Stimulated activated CD4-positive, alpha-beta T cell treated with anti-CD3 and anti-CD28 coated beads, Interleukin-2, amount 100 ng/mL, for 4 hours (primary cell): ENCODE measurements around the gene PKM.

Source experiments
- DNase-seq: peaks from one replicate; pipeline ENCODE4 v3.0.0-alpha.2; 2020; ENCODE audit warnings: low read depth

Gene PKM

DNA sequence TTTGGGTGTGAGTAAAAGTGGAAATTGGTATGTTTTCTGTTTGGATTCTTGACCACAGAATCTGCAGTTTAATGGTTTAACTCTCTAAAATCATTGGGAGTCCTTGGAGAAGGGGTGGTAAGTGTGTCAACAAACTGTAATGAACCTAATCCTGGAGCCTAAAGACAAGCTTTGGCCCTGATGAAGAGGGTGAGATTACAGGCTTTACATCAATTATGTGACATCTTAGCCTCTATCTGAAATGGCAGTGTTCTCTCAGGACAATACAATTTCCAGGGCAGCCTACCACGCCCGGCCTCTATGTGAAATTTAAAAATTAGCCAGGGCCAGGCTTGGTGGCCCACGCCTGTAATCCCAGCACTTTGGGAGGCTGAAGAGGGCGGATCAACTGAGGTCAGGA is 4.3 kb upstream of the PKM start:
- no peak for DNase-seq

GRCh38 chr15:72233769-72234168 is 2.8 kb upstream of the PKM start:
- no peak for DNase-seq

DNA sequence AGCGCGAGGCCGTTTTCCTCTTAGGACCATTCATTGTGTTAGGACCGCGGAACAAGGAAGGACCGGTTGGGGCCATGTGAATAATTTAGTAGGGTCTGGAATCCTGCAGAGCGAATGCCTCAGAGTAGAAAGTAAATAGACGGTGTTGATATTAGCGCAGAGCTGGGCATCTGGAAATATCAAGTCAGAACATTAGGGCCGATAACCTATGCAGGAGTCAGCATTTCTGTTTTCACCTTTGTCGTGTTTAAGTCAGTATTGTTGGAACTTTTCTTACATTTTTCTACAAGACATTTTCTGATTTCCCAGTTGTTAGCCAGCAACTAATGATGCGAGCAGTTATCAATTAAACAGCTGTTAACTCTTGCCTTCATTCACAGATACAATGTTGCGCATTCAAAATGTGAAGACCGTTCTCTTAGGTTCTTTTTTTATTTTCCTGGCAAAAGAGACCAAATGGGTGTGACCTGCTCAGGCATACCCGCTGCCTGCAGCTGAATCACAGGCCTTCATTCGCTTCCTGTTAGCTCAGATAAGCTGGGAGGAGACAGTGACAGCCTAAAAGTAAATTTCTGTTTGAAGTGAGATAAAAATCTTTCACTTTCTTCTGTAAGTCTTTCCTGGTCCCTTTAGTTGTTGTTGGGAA is 966 bp upstream of the PKM start:
- peak; percentile 50 for DNase-seq

DNA sequence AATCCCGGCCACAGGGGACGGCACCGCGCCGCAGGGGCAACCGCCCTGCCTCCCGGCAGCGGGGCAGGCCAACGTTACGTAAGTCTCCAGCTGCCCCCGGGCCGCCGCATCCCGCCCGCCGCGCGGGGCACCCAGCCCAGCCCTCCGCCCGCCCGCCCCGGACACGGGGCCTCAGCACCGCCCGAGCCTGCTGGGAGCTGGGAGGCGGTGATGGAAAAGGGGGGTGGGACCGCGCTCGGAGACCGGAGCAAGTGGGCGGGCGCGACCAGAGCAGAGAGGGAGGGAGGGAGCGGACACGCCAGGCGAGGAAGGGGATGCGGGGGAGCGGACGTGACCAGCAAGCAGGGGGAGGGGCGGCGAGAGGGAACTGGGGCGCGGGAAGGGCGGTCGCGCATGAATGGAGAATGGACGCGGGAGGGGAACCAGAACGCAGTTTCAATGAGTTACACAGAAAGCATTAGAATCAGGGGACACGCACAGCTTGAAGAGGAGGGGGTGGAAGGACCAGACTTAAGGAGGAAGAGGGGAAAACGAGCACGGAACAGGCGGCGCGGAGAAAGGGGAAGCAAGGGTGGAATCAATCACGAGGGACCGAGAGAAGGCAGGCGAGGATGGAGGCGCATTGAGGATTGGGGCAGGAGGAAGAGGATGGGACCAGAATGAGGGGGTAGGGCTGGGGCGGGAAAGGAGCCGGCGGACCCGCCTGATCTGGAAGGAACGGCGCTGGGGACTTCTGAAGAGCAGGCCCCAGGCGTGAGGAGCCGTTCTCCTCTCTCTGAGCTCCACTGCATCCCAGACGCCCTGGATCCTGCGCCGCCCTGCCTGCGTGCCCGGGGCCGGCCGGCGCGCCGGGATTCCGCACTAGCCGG is 559 bp downstream of the PKM start:
- DNase-seq: peak; percentile 83

GRCh38 chr15:72229947-72230196 is 1.1 kb downstream of the PKM start:
- no peak for DNase-seq

DNA sequence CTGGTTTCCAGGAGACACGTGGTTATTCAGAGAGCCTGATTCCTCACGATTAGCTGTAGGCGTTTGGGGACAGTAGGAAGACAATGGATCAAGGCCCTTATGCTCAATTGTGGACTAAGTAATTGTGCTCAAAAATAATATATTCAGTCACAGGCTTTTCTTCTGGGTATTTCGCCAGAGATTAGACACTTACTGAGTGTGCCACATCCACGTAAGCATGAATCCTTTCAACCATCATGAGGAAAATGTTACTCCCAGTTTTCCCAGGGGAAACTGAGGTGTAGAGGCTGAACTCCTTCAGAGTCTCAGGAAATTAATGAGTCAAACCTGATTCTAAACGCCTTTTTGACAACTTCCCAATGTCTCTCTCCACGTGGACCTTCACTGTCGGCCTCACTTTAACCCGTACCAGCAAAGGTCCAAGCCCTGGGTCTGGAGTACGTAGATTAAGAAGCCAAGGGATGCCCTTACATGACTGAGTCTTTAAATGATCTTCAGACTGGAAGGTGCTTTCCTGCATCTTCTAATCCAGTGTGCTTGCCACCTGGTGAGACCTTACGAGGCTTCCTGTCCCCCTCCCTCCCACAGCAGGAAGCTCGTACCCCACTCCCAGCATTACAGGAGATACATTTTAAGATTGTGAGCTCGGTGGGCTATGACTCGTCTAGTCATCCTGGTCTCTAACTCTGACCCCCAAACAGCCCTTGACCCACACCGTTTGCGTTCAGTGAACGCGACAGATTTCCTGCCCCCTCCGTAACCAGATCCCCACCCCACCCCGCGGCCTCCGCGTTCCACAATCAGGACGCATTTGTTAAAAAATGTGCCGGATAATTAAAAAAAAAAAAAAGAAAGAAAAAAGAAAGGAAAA is 1.7 kb downstream of the PKM start:
- DNase-seq: peak; percentile 41

DNA sequence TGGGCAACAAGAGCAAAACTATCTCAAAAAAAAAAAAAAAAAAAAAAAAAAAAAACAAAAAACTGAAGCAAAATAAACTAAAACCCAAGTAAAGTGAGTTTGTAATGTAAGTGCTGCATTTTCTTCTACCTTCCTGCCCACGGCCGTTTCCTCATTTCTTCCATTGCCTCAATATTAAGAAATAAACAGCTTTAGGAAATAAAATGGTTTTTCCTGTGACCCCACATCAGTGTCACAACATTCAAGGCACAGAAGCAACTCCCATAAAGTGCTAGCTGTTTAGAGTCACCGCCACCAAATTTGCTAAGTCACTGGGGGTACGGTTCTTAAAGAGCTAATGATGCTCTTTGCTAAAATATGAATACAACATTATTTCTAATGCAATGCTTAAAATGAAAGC is 3.3 kb downstream of the PKM start:
- DNase-seq: peak; percentile 20

- peak; percentile 20 for DNase-seq
Observed at GRCh38 chr15:72227192-72227586, 3.8 kb downstream of the PKM start.

DNA sequence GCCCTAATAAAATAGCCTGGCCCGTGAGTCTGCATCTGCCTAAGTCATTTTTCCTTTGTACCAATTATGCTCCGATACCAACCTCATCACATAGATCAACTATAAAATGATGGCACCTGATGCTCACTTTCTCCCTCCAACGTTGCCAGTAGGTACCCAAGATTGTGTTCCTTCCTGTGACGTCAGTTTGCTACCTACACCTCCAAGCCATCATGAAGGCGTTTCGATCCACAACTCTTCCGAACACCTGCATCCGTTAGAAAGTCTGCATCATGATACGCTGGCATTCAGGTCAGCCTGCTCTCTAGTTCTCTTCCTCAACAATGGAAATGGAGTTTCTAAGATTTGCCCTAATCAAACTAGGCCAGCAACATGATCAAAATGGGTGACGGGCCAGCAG is 7.7 kb downstream of the PKM start:
- DNase-seq: no peak

DNA sequence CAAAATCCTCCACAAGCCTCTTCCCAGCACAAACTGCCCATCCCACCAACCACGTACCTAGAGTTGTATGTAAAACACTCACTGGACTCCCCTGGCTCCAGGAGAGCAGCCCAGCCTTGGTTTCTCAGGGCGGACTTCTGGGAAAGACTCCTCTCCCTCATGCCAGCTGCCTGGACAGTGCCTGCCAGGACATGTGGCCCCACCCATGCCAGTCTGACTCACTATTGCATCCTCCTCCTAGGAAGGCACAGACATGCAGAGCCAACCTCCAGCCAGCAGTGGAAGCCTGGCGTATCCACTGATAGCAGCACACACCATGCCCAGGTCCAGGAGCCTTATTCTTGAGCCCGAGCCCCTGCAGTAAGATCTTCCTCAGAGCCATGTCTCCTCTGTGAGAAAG is 8.6 kb downstream of the PKM start:
- no peak for DNase-seq

DNA sequence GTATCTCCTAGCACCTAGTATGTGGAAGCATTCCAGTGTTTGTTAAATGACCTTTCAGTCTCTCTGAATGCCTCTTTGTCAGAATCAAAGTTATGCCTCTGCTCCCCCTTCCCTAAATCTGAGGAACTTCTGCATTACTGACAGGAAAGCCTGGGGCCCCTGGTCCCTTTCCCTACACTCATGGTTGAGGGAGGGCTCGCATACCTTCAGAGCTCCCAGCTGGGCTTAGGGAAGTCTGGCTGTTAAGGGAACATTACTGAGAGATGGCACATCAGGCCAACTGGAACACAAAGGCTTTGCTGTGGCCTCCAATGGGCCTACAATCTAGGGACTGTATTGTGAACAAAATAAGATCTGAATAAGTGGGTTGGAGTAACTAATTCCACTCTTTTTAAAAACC is 10.3 kb downstream of the PKM start:
- no peak for DNase-seq

- DNase-seq: no peak
Observed at GRCh38 chr15:72217216-72217615, 13.8 kb downstream of the PKM start.

DNA sequence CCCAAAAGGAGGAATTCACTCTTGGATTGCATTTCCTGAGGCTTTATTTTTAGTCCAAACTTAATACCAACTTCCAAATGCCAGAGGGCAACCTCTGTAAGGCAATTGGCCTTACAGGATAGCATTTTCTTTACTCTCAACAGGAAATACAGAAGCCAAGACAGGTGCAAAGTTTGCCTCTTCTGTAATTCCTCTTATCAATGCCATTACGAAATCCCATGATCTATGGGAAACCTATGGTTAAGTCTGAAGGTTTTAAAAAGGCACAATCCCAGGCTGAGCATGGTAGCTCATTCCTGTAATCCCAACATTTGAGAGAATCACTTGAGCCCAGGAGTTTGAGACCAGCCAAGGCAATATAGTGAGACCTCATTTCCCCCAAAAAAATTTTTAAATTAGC is 14.9 kb downstream of the PKM start:
- no peak for DNase-seq

DNA sequence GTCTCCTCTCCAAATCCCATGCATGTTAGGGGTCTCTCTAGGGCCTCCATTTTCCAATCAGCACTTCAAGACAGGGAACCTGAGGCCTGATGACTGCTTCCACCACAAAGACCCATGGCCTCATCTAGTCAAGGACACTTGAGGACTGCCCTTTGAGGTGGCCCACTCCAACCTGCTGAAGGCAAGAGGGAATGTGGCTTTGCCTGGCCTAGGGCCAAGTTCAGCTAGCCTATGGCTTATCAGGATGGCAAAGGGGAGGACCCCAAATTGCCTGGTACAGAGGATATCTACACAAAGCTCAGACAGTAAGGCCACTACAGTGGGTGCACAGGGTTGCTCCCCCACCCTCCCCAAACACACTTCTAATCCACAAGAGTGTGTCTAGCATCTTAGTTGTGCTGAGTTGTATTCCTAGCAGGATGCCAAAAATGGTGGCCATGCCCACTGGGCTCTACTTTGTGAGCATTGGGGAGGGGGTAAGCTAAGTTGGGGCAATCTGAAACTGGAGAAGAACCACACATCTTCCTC is 23.4 kb downstream of the PKM start:
- DNase-seq: no peak

- DNase-seq: no peak
Observed at GRCh38 chr15:72206677-72207000, 24.4 kb downstream of the PKM start.

DNA sequence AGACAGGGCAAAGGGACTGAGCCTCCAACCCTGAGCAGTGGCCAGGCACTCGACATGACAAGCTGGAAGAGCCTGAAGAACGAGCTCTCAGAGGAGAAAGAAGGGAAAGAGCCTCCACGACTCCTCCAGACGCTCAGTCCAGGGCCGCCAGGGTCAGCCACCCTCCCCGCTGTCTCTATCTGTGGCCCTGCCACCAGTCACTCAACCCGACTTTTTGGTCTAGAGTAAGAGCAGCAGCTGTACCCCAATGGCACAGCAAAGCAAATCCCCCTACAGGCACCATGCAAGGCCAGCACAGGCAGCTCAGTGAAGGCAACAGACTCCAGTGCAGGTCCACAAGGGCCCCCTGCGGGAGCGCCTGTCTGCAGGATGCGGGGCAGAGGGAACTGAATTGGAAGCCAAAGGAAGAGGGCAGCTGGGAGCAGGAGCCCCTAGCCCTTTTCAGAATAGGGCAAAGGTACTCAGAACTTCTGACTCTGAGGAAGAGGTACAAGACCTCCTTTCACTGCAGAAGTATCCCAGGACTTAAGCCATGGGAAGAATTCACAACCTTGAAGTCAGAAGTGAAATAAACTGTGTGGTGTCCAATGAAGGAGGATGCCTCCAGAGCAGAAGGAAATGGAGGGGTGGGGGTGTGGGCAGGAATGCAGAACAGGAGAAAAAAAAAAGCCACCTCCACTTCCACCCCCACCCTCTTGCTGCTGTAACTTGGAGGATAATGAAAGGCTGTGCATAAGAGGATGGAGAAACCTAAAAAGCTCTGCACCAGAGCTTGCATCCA is 24.9 kb downstream of the PKM start:
- no peak for DNase-seq

- DNase-seq: no peak
Observed at GRCh38 chr15:72205273-72205672, 25.7 kb downstream of the PKM start.

- DNase-seq: no peak
Observed at GRCh38 chr15:72203507-72203837, 27.5 kb downstream of the PKM start.

DNA sequence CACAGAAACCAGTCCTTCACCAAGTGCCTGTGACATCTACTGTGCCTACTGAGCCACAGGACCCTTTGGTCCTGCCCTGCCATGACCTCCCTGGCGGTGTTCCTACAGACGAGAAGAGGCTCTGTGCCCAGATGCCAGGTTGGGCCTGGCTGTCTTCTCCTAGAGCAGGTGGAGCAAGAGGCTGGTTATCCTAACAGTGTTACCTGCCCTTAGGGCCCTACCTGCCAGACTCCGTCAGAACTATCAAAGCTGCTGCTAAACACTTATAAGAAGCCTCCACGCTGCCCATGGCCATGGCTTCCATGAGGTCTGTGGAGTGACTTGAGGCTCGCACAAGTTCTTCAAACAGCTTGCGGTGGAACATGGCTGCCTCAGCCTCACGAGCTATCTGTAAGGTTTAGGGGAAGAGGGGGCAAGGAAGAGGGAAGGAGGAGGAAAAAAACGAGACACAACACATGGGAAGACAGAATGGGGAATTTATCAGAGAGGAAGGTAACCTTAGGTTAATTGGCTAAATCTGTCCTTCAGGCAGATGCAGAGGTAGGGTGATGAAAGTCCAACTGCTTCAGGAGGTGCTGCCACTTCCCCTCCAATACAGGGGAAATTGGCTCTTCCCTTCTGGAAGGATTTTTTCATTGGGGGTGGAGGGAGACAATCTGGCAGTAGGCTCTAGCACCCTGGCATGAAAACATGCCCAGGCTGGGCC is 28.0 kb downstream of the PKM start:
- DNase-seq: no peak

GRCh38 chr15:72202302-72202701 is 28.7 kb downstream of the PKM start:
- no peak for DNase-seq

DNA sequence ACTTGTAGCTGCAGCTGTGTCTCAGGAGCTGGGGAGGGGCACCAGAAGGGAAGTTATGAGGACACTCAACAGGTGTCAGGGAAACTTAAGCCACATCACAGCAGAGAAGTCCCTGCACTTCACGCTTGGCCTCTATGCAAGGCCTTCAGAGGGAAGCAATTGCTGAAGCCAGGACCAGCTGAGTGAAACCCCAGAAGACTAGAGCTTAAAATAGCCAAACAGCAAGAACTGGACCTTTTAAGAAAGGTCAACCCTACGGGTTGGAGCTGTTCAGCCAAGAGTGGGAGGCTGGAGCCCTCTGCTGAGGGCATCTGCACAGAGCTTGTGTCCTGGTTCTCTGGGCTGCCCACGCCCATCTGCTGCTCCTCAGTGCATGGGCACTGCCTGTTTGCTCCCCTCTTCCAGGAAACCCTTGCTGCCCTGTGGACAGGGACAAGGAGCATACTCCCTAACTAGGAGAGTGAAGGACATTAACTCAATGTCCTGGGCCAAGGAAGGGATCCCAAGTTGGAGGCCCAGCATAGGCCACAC is 29.5 kb downstream of the PKM start:
- DNase-seq: no peak
